Anterior cingulate cortex (tissue), 58 donors: ENCODE measurements around the gene A2ML1.
"Not testable (repeated sequence)": the region's sequence is repeated elsewhere in the genome, so short reads cannot be mapped to it uniquely, and the experiment has no call there.

Experiments used
- DNase-seq, 58 donors: peaks; one replicate each; lab custom pipeline; 2025; lab: John Stamatoyannopoulos, UW

Gene A2ML1

GRCh38 chr12:8847435-8847834, 25.0 kb downstream of the A2ML1 start:
- DNase-seq, result peak in 1 of 58 donors; percentile 18

GRCh38 chr12:8849876-8850275, 27.5 kb downstream of the A2ML1 start:
- DNase-seq, result no peak

GRCh38 chr12:8852119-8852518, 29.7 kb downstream of the A2ML1 start:
- no peak for DNase-seq

DNA sequence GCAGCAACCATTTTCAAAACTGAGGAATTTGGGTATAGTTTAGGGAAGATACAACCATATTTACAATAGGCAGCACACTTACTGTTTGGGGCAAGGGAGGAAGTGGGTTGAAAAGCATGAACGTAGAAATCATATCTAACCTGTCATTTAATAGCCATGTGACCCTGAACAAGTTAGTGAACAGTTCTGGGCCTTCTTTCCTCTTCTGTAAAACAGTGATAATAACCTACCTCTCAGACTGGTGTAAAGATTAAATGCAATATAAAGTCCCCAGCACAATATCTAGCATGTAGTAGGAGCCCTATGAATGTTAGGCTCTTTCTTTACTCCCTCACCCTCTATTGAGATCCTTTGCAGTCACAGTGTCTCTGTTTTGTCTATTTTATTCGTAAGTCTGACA, 33.5 kb downstream of the A2ML1 start:
- no peak for DNase-seq

- not testable (repeated sequence) for DNase-seq
Observed at GRCh38 chr12:8859448-8859847, 37.0 kb downstream of the A2ML1 start.

- peak in 26 of 58 donors; percentile 0 to 28 (median 7) for DNase-seq
Observed at GRCh38 chr12:8860165-8860961, 37.9 kb downstream of the A2ML1 start.

DNA sequence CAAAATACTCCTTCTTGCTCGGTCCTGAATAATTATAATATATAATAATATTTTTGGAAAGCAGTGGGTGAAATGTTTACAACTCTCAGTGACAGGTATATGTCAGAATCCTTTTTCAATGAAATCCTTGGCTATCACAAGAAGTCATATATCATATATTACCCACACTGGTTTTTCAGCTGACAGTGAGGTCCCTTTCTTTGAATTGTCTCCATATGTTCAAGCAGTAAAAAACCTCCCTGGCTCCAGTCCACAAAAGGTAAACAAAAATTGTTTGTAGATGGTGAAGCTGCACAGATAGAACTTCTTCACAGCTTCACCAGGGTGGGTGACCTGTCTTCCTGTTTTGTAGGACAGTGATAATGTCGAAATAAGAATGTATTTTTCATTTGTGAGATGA, 44.0 kb downstream of the A2ML1 start:
- DNase-seq, result no peak

DNA sequence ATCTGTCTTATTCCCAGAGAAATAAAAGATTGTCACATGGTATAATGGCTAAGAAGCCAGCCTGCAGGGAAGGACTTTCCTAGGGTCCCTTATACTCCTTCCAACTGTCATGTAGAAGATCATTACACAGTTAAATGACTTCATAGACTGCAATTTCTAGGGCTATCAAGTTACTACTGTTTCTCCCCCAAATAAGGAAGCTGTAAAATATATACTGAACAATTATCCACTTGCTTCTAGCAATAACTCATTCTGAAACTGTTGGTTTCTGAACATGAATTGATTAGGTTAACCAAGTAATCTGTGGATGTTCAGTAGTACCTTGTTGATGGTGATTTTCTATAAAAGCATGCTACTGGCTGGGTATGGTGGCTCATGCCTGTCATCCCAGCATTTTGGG, 44.6 kb downstream of the A2ML1 start:
- DNase-seq, result no peak

DNA sequence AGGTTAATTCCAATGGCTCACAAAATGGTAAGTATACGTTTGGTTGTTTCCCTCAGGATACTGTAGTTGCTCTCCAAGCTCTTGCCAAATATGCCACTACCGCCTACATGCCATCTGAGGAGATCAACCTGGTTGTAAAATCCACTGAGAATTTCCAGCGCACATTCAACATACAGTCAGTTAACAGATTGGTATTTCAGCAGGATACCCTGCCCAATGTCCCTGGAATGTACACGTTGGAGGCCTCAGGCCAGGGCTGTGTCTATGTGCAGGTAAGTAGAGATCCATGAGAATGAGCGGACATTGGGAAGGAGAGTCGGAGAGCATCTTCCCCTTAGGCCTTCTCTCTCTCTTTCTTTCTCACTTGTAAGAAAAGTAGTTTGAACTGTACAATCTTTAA, 45.4 kb downstream of the A2ML1 start:
- DNase-seq, result peak in 9 of 58 donors; percentile 0 to 50 (median 5)

- peak in 1 of 58 donors; percentile 1 for DNase-seq
Observed at GRCh38 chr12:8870586-8870985, 48.2 kb downstream of the A2ML1 start.

DNA sequence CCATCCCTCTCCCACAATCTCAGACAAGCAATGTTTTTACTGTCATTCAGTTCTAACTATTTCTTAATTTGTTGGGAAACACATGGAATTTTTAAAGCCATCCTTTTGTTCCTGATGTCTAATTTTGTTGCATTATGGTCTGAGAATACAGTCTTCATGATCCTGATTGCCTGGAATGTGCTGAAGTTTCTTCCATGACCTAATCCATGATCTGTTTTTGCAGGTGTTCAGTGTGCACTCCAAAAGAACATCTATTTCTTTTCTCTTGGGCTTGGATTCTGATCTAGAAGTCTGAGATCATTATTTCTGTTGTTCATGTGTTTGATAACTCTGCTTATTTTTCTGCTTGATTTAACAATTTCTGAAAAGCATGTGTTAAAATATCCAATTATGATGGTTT, 48.6 kb downstream of the A2ML1 start:
- no peak for DNase-seq

GRCh38 chr12:8876887-8877286, 54.5 kb downstream of the A2ML1 start:
- DNase-seq, result no peak

GRCh38 chr12:8886502-8887284, 64.3 kb downstream of the A2ML1 start:
- no peak for DNase-seq

- no peak for DNase-seq
Observed at GRCh38 chr12:8887285-8887715, 64.9 kb downstream of the A2ML1 start.

GRCh38 chr12:8890313-8891085, 68.1 kb downstream of the A2ML1 start:
- peak in 29 of 58 donors; percentile 1 to 53 (median 11) for DNase-seq

DNA sequence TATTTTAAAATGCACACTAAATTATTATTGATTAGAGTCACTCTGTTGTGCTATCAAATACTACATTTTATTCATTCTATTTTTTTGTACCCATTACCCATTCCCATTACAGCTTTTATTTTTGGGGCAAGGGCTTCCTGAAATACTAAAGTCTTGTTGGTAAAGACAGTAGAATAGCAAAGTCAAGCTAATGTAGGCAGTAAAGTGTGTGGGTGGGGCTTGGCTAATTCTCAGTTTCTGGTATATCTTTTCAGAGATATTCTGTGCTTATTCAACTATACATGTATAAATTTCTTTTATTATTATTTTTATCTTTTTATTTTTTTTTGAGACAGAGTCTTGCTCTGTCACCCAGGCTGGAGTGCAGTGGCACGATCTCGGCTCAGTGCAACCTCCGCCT, 69.6 kb downstream of the A2ML1 start:
- DNase-seq, result no peak

DNA sequence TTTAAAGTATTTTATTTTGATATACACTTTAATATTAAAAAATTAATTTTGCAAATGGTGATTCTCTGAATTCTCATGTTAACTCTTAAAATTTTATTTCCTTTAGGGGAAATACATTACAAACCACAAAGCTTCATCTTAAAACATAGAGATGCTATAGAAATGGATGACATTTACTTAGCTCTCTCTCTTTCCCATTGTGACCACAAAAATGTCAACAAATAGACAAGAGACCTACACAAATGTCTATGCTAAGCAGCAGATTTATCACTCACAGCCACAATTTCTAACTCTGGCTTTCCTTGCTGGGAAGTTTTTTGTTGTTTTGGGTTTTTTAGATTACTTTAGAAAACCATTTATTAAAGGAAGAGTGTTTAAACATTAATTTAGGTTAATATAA, 72.0 kb downstream of the A2ML1 start:
- DNase-seq, result no peak

GRCh38 chr12:8894986-8895385, 72.6 kb downstream of the A2ML1 start:
- no peak for DNase-seq

DNA sequence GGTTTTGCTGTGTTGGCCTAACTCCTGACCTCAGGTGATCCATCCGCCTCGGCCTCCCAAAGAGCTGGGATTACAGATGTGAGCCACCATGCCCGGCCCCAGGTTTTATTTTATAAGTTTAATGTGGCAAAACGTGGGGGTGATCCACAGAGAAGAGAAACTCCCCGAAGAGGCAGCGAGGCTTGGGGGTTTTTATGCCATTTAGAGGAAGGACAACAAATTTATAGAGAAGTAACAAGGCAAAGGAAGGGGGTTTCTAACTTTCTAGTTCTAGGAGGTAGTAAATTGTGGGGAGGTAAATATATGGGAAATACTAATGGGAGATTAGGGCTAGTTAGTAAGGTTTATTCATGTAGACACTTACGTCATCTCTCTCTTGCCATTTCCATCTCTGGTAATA, 74.7 kb downstream of the A2ML1 start:
- no peak for DNase-seq

- no peak for DNase-seq
Observed at GRCh38 chr12:8899830-8900229, 77.4 kb downstream of the A2ML1 start.

- DNase-seq, result not testable (repeated sequence)
Observed at GRCh38 chr12:8902703-8903102, 80.3 kb downstream of the A2ML1 start.
